ENCODE measurements around the gene MYOF.

The MYOF gene

GRCh38 chr10:93482145-93482834 is at the start of gene MYOF:
Gene MYOF, minus strand, starts transcription at chr10:93482334. Its CDS starts 140 bp downstream, at chr10:93482194.
- DNase-seq (ENCODE audit: low read depth in 2 of 2): no peak

- no peak for DNase-seq (ENCODE audit: low read depth in 2 of 2)
Measured at GRCh38 chr10:93518531-93518930, 36.4 kb upstream of the MYOF start.

- DNase-seq (ENCODE audit: low read depth in 2 of 2): no peak
Measured at GRCh38 chr10:93516006-93516380, 33.9 kb upstream of the MYOF start.

DNA sequence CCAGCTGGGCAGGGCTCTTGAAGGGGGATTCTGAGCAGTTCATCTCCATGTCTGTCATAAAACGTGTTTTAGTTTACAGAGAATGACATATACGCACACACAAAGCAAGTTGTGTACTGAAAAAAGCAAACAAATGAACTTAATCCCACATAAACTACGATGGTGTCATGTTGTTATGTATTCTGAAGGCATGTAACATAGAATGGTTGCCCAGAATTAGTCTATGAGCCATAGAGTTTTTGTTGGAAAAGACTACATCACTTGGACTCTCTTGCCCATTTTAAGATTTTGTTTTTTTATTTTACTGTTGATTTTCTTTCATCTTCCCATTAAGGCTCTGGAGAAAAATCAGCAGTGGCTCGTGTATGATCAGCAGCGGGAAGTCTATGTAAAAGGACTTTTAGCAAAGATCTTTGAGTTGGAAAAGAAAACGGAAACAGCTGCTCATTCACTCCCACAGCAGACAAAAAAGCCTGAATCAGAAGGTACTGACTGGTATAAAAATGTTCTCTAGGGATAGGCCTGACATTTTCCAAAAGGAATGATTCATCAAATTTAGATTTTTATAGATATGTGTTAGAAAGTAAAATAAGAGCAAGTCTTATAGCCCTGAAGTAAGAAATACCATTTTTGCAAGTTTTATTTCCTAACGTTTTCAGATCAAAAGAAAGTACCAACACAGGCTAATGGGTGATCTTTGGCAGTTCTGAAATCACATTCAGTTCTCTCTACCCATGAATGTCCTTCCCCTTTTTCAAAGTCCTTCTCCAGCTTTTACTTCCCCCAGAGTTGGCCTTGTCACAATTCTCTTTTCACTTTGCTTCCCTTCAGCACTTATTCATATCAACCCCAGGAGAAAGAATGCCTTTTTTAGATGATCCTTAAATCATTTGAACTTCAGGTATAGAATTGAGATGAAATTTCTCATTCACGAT is 33.2 kb upstream of the MYOF start:
- no peak for DNase-seq (ENCODE audit: low read depth in 2 of 2)

- no peak for DNase-seq (ENCODE audit: low read depth in 2 of 2)
Measured at GRCh38 chr10:93514521-93514920, 32.4 kb upstream of the MYOF start.

DNA sequence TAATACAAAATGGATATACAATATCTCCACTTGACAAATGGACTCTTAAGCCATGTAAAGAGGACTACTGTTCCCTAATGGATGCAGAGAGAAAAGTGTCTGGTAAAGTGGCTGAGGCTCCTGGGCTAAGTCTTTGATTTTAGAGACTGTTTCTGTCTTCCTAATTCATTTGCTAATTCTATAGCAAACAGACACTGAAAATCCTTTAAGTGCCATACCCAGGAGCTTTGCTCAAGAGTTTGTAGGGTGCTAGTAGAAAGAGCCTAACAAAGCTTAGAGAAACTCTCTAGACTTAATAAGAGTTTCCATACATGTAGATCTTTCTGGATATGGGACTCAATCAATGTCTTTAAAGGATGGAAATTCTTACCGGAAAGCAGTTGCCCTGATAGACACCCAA is 31.0 kb upstream of the MYOF start:
- no peak for DNase-seq (ENCODE audit: low read depth in 2 of 2)

DNA sequence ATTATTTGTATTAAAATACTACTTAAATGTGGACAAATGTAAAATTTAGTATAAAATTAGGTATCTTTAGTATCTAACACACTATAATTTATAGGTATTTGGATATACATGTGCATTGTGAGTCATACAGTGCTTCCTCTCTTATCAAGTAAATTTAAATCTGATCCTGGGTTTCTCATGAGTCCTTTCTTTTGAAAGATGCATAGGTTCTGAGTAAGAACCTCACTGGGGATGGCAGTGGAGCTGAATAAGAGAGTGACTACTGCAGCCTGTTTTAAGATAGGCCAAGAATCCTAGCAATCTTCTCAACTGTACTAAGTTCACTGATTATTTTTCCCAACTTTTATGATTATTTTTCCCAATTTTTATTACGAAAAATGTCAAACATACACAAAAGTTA is 30.4 kb upstream of the MYOF start:
- DNase-seq (ENCODE audit: low read depth in 2 of 2): no peak

DNA sequence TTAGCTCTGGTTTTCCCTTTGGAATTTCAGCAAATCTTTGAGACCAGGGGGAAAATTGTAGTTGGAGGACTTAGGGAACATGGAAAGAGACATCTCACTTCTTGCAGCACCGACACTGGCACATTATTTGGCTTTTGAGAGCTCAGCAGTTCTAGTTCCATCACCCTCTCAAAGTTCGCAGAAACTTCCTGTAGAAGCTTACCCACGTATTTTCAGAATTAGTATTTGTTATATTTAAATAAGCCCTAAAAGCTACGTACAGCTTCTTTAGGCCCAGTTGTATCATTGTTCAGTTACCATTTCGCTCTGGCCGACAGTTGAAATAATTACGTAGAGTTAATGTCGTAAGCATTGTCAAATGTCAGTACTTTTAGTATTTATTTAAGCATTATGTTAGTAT is 27.7 kb upstream of the MYOF start:
- no peak for DNase-seq (ENCODE audit: low read depth in 2 of 2)

- DNase-seq (ENCODE audit: low read depth in 2 of 2): no peak
Measured at GRCh38 chr10:93505075-93505474, 22.9 kb upstream of the MYOF start.

DNA sequence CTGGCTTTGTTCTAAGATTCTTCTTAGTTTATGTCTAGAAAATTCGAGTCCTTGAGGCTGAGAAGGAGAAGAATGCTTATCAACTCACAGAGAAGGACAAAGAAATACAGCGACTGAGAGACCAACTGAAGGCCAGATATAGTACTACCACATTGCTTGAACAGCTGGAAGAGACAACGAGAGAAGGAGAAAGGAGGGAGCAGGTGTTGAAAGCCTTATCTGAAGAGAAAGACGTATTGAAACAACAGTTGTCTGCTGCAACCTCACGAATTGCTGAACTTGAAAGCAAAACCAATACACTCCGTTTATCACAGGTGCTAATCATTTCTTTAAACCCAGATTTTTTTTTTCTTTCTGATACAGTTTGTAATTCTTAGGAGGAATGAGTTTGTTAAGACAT is 20.9 kb upstream of the MYOF start:
- no peak for DNase-seq (ENCODE audit: low read depth in 2 of 2)

- DNase-seq (ENCODE audit: low read depth in 2 of 2): no peak
Measured at GRCh38 chr10:93501650-93502049, 19.5 kb upstream of the MYOF start.

DNA sequence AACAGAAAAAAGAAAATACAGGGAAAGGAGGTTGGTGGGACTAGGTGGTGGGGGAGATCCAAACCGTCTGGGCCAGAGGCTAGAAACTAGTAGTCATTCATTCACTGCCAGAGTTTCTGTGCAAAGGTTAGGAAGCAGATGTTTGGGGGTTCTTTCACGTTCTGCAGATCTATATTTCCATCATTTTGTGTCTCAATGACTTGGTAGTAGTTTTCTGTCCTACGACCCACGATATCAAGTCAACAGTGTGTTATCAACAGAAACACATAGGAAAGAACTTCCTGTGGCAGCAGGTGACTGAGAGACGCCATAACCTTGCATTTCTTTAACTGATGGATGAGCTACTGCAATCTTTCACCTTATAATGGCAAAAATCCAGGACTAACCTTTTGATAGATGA is 16.0 kb upstream of the MYOF start:
- no peak for DNase-seq (ENCODE audit: low read depth in 2 of 2)

DNA sequence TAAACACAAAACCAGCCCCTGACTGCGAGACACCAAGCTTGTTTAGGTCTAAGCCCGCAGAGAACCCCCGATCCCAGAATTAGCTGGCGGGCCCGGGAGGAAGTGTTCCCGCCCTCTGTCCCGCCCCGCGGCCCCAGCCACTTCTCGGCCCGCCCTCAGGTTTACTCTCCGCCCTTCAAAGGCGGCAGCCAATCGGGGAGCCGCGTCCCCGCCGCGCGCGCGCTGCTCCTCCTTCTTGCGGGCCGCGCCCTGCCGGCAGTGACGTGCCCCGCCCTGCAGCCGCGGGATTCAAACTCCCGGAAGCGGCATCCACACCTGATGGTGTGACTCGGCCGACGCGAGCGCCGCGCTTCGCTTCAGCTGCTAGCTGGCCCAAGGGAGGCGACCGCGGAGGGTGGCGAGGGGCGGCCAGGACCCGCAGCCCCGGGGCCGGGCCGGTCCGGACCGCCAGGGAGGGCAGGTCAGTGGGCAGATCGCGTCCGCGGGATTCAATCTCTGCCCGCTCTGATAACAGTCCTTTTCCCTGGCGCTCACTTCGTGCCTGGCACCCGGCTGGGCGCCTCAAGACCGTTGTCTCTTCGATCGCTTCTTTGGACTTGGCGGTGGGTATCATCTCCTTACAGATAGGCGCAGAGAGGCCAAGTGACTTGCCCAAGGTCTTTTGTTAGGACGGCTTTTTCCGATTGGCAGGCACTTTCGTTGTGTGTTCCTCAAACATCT is 14.3 kb upstream of the MYOF start, which contains the start of gene CEP55:
Gene CEP55 (plus strand): TSS at position 291 of the 720 bp plus-strand sequence. CDS start 3,440 bp downstream, outside the sequence.
- peak; percentile 94 to 95 for DNase-seq (ENCODE audit: low read depth in 2 of 2)

DNA sequence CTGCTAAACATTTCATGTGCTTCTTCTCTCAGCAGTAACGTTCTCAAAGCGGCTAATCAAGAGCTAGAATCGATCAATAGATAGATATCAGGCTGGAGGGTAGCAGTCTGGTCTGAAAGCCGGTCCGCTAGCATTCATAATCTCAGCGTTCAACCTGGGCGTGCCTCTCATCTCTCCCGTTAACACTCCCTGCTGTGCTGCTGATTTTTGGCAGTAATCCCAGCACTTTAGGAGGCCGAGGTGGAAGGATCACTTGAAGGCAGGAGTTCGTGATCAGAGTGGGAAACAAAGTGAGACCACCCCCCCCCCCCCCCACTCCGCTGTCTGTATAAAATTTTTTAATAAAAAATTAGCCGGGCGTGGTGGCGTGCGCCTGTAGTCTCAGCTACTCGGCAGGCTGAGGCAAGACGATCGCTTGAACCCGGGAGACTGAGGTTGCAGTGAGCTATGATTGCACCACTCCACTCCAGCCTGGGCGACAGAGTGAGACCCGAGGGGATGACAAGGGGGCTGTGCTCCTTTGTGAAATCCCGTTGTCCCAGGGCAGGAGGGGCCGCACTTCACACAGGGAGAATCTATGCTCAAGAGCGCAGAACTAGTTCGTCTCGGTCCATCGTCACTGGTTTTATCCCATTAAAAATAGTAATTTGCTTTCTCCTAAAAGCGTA is 13.7 kb upstream of the MYOF start:
- DNase-seq (ENCODE audit: low read depth in 2 of 2): no peak

DNA sequence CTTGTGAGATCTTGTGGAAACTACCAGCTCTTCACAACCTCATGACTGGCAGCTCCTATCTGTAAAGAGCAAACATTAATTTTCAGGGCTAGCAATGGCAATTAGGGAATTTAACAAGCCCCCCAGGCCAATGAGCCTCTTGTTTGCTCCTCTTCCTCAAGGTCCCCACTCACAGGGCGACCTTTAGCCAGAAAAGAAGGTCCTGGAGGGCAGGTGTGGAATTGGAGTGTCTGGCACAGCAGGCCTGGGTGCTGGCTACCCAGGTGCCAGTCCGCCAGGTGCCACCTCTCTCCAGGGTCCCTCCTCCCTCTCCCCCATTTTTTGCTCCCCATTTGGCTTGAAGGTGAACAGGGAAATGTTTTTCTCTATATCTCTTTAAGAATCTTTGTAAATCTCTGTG is 12.4 kb upstream of the MYOF start:
- no peak for DNase-seq (ENCODE audit: low read depth in 2 of 2)

DNA sequence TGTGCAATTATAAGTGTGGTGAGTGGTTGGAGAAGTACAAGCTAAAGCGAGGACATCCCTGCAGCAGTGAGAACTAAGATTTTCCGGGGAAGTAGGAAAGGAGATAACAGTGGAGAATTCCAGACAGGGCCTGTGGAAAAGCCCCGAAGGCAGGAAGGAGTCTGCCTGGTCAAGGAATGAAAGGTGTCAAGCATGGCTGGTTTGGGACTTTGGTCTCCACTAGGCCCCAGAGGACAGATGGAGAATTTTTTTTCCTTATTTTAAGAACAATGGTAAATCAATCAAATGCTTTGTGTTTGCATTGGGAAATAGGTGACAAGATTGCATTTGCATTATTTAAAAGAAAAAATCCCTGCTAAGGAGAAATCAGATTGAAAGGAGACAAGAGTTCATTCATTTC is 11.0 kb upstream of the MYOF start:
- no peak for DNase-seq (ENCODE audit: low read depth in 2 of 2)

DNA sequence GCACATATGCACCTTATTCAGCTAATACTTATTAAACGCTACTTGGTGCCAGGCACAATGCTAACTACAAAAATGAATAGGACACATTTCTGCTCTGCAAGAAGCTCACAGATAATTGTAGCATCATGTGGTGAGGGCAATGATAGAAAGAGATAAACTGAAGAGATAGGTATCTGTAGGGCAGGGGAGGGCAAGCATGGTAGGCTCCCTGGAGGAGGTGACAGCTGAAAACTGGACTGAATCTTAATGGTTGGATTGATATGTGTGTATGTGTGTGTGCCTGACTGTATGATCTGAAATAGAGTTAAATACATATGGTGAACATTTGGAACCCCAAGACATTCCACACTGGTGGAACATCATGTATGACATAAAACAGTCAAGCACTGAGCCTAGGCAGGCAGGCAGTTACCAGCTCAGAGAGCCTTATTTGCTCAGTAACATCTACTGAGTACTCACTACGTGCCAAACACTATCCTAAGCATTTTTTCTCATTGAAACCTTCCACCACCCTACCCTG is 9.5 kb upstream of the MYOF start:
- no peak for DNase-seq (ENCODE audit: low read depth in 2 of 2)

DNA sequence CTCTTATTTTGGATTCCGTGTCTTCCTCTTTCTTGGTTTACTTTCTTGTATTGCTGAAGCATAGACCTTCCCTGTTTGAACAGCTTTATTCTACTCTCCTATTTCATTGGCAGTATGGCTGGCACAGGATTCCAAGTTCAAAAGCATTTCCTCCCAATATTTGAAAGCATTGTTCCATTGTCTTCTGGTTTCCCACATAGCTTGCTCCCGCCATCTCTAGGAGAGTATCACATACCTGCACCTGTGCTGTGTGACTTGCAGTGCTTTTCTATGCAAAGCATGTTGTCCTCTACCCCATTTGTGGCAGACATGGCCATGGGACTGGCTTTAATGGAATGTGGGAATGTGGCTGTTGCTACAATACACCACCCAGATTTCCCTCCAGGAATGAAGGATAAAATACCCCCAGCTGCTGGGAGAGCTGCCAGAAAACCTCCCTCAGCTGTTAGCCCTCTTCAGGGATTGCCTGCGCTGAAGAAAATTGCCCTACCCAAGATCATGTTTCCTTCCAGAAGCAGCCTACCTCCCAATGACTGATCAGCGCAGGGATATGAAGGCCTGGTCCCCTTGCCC is 6.9 kb upstream of the MYOF start:
- DNase-seq (ENCODE audit: low read depth in 2 of 2): no peak

- DNase-seq (ENCODE audit: low read depth in 2 of 2): no peak
Measured at GRCh38 chr10:93485690-93486089, 3.6 kb upstream of the MYOF start.

GRCh38 chr10:93481637-93482144 is 443 bp downstream of the MYOF start:
- no peak for DNase-seq (ENCODE audit: low read depth in 2 of 2)

GRCh38 chr10:93478873-93479272 is 3.3 kb downstream of the MYOF start:
- no peak for DNase-seq (ENCODE audit: low read depth in 2 of 2)

All from stimulated activated CD8-positive, alpha-beta memory T cell treated with anti-CD3 and anti-CD28 coated beads, Interleukin-2, amount 100 ng/mL, for 48 hours (primary cell).